Mesodermal cell (in vitro differentiated cells): ENCODE measurements around the gene DNAH17.

ENCODE experiments used
- H3K27ac ChIP-seq: 2 replicates; pipeline ENCODE4 v1.7.0; 2013; ENCODE audit warnings: mild to moderate bottlenecking, low read depth, low read length, moderate library complexity; ENCODE audit not compliant: severe bottlenecking
- H3K36me3 ChIP-seq: 2 replicates; pipeline ENCODE4 v1.7.1; 2013; ENCODE audit warnings: mild to moderate bottlenecking, low read length, moderate library complexity; ENCODE audit not compliant: control insufficient read depth, insufficient read depth
- H3K4me1 ChIP-seq: one replicate; pipeline ENCODE4 v1.7.1; 2013; ENCODE audit warnings: mild to moderate bottlenecking, low read length; ENCODE audit not compliant: insufficient read depth, control insufficient read depth, poor library complexity, severe bottlenecking
- H3K4me3 ChIP-seq: 2 replicates; pipeline ENCODE4 v1.7.0; 2013; ENCODE audit warnings: low read length, control low read depth, mild to moderate bottlenecking; ENCODE audit not compliant: insufficient read depth, poor library complexity, severe bottlenecking; ENCODE audit errors: extremely low read depth
- H3K9me3 ChIP-seq: 2 replicates; pipeline ENCODE4 v1.7.1; 2013; ENCODE audit warnings: mild to moderate bottlenecking, low read length, moderate library complexity; ENCODE audit not compliant: control insufficient read depth
- WGBS, 2 experiments: methylation state at CpG; one replicate each; pipeline ENCODE4 v1.1.5; 2013; ENCODE audit warnings: missing lambda C conversion rate in 2 of 2; ENCODE audit not compliant: insufficient coverage in 2 of 2; 5-methylcytosine and 5-hydroxymethylcytosine counted together

The DNAH17 gene

GRCh38 chr17:78392295-78392694 lies 184.9 kb downstream of the DNAH17 start:
- WGBS, 2 experiments, result 94 to 95% methylated on average over 3 to 4 of the region's 6 CpGs
- peaks cover 43% of the 10 kb centered on the region for H3K4me1 ChIP-seq
- H3K9me3 ChIP-seq, result no peaks in the 10 kb centered on the region
- H3K4me3 ChIP-seq, result no peak overlapping the region
- peaks cover 56% of the 10 kb centered on the region for H3K36me3 ChIP-seq
- H3K27ac ChIP-seq, result no peak overlapping the region

DNA sequence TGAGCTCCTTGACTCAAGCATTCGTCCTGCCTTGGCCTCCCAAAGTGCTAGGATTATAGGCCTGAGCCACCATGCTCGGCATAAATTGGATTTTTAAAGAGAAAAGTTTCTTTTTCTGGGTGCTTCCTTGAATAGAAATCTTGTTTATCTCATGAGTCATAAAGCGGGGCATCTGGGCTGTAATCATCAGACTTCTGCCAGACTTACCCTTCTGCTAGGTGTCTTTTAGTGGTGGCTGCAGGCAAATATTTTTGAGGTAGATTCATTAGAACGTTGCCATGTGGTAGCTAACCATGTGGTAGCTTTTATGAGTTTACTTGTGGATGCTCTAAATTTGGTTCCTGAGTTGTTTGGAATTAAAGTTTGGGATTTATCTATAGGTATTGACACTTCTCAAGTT lies 185.4 kb downstream of the DNAH17 start:
- Histone ChIP-seq H3K4me3 (no peak overlapping the region), H3K4me1 (peaks cover 39% of the 10 kb centered on the region), H3K27ac (peak overlapping the region; percentile 60), H3K36me3 (peaks cover 52% of the 10 kb centered on the region), H3K9me3 (no peaks in the 10 kb centered on the region)
- WGBS, 2 experiments, result 80 to 93% methylated on average over 3 to 4 of the region's 4 CpGs

DNA sequence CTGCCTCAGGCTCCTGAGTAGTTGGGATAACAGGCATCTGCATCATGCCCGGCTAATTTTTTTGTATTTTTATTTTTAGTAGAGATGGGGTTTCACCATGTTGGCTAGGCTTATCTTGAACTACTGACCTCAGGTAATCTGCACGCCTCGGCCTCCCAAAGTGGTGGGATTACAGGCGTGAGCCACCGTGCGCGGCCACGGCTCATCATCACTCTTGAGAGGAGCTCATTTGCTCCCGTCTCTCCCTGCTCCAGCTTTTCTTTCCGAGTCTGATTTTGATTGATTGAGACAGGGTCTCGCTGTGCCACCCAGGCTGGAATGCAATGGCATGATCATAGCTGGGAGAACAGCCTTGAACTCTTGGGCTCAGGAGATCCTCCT lies 186.2 kb downstream of the DNAH17 start:
- H3K36me3 ChIP-seq, result peaks cover 48% of the 10 kb centered on the region
- no peak overlapping the region for H3K4me3 ChIP-seq
- 94 to 99% methylated on average over 10 to 11 of the region's 11 CpGs for WGBS, 2 experiments
- no peaks in the 10 kb centered on the region for H3K9me3 ChIP-seq
- H3K27ac ChIP-seq, result peak overlapping the region; percentile 81
- H3K4me1 ChIP-seq, result peaks cover 39% of the 10 kb centered on the region

- Histone ChIP-seq H3K9me3 (no peaks in the 10 kb centered on the region), H3K4me1 (peaks cover 45% of the 10 kb centered on the region), H3K4me3 (no peak overlapping the region), H3K36me3 (peaks cover 42% of the 10 kb centered on the region), H3K27ac (peak overlapping the region; percentile 81)
- 56 to 70% methylated on average over 9 to 12 of the region's 15 CpGs for WGBS, 2 experiments
Observed at GRCh38 chr17:78390241-78391050, 186.8 kb downstream of the DNAH17 start.

- Histone ChIP-seq H3K4me1 (peaks cover 46% of the 10 kb centered on the region), H3K36me3 (peaks cover 33% of the 10 kb centered on the region), H3K9me3 (no peaks in the 10 kb centered on the region), H3K4me3 (no peak overlapping the region), H3K27ac (no peak overlapping the region)
- 90 to 98% methylated on average over 2 to 5 of the region's 10 CpGs for WGBS, 2 experiments
Observed at GRCh38 chr17:78387977-78388941, 188.9 kb downstream of the DNAH17 start.

GRCh38 chr17:78384479-78385175 lies 192.6 kb downstream of the DNAH17 start:
- H3K9me3 ChIP-seq, result no peaks in the 10 kb centered on the region
- H3K4me1 ChIP-seq, result peaks cover 45% of the 10 kb centered on the region
- WGBS, 2 experiments, result 97 to 98% methylated on average over 21 to 22 of the region's 23 CpGs
- H3K4me3 ChIP-seq, result no peak overlapping the region
- H3K36me3 ChIP-seq, result peaks cover 40% of the 10 kb centered on the region
- H3K27ac ChIP-seq, result no peak overlapping the region

- 81 to 90% methylated on average over 10 to 12 of the region's 15 CpGs for WGBS, 2 experiments
- no peaks in the 10 kb centered on the region for H3K9me3 ChIP-seq
- peaks cover 46% of the 10 kb centered on the region for H3K4me1 ChIP-seq
- peaks cover 37% of the 10 kb centered on the region for H3K36me3 ChIP-seq
- no peak overlapping the region for H3K4me3 ChIP-seq
- H3K27ac ChIP-seq, result no peak overlapping the region
Observed at GRCh38 chr17:78383725-78384471, 193.3 kb downstream of the DNAH17 start.

DNA sequence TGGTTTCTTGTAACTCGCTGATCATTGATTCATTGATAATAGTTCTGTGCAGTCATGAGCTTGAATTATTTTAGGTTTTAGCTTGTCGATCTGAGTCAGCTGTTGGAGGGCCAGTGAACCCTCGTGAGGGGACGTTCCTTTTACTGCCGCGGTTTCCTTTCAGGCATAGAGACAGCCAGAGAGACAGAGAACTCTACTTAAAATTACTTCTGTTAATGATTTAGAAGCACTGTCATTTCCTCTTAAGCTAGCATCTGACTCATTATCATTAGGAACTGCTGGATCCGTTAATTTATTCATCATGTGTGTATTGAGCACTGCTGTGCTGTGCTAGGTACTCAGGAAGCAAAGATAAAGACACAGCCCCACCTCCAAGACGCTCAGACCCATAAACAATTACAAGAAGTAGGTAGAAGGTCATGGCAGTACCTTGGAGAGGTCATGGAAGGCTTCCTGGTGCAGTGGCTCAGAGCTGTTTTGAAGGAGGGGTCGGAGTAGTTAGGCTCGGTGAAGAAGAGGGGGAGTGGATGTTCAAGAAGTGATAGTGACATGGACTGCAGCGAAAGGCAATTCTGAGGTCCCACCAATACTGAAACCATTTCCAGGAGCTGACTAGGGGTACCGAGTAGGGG lies 195.5 kb downstream of the DNAH17 start:
- peak overlapping the region; percentile 37 for H3K27ac ChIP-seq
- H3K4me3 ChIP-seq, result no peak overlapping the region
- no peaks in the 10 kb centered on the region for H3K9me3 ChIP-seq
- peaks cover 44% of the 10 kb centered on the region for H3K4me1 ChIP-seq
- peaks cover 29% of the 10 kb centered on the region for H3K36me3 ChIP-seq
- 65 to 75% methylated on average over 3 to 10 of the region's 12 CpGs for WGBS, 2 experiments

GRCh38 chr17:78380370-78380769 lies 196.8 kb downstream of the DNAH17 start:
- peaks cover 25% of the 10 kb centered on the region for H3K36me3 ChIP-seq
- H3K4me3 ChIP-seq, result no peak overlapping the region
- WGBS, 2 experiments, result 90 to 97% methylated on average over 4 to 5 of the region's 5 CpGs
- H3K4me1 ChIP-seq, result peaks cover 39% of the 10 kb centered on the region
- H3K27ac ChIP-seq, result no peak overlapping the region
- H3K9me3 ChIP-seq, result no peaks in the 10 kb centered on the region
